ENCODE data around the gene KCND3. TPM values are rescaled to one million over a fixed set of nuclear protein-coding genes. Genes with fewer than 3 reads are reported as not detected.

Gene KCND3
- total RNA-seq, 1 donor from 2014 or later, result 24.7 TPM

- no peak for ATAC-seq
- no peak for DNase-seq (ENCODE audit: low spot score)
Measured at GRCh38 chr1:111961016-111961415, 28.5 kb downstream of the KCND3 start.

- no peak for DNase-seq (ENCODE audit: low spot score)
- ATAC-seq, result peak; percentile 70
Measured at GRCh38 chr1:111959436-111959835, 30.0 kb downstream of the KCND3 start.

GRCh38 chr1:111958851-111959250 is 30.6 kb downstream of the KCND3 start:
- no peak for DNase-seq (ENCODE audit: low spot score)
- no peak for ATAC-seq

GRCh38 chr1:111958075-111958474 is 31.4 kb downstream of the KCND3 start:
- DNase-seq (ENCODE audit: low spot score), result no peak
- no peak for ATAC-seq

GRCh38 chr1:111956155-111956771 is 33.2 kb downstream of the KCND3 start:
- ATAC-seq, result no peak

GRCh38 chr1:111955755-111956154 is 33.7 kb downstream of the KCND3 start:
- ATAC-seq, result no peak
- no peak for DNase-seq (ENCODE audit: low spot score)

More at GRCh38 chr1:111956155-111956771, 33.2 kb downstream of the KCND3 start:
- DNase-seq (ENCODE audit: low spot score), result no peak

- no peak for DNase-seq (ENCODE audit: low spot score)
- ATAC-seq, result peak; percentile 40
Measured at GRCh38 chr1:111953797-111954196, 35.7 kb downstream of the KCND3 start.

- no peak for ATAC-seq
- no peak for DNase-seq (ENCODE audit: low spot score)
Measured at GRCh38 chr1:111952125-111952657, 37.3 kb downstream of the KCND3 start.

- no peak for DNase-seq (ENCODE audit: low spot score)
- ATAC-seq, result peak; percentile 28
Measured at GRCh38 chr1:111948209-111949171, 41.0 kb downstream of the KCND3 start.

- ATAC-seq (no peak), DNase-seq (ENCODE audit: low spot score) (no peak)
Measured at GRCh38 chr1:111943846-111944749, 45.4 kb downstream of the KCND3 start.

- DNase-seq (ENCODE audit: low spot score), result no peak
- ATAC-seq, result no peak
Measured at GRCh38 chr1:111943066-111943465, 46.4 kb downstream of the KCND3 start.

GRCh38 chr1:111938536-111938935 is 50.9 kb downstream of the KCND3 start:
- DNase-seq (ENCODE audit: low spot score) (no peak), ATAC-seq (peak; percentile 35)

GRCh38 chr1:111938123-111938522 is 51.3 kb downstream of the KCND3 start:
- ATAC-seq, result no peak

GRCh38 chr1:111937147-111937725 is 52.2 kb downstream of the KCND3 start:
- no peak for ATAC-seq
- DNase-seq (ENCODE audit: low spot score), result no peak

More at GRCh38 chr1:111938123-111938522, 51.3 kb downstream of the KCND3 start:
- no peak for DNase-seq (ENCODE audit: low spot score)

GRCh38 chr1:111934106-111934852 is 55.2 kb downstream of the KCND3 start:
- DNase-seq (ENCODE audit: low spot score) (no peak), ATAC-seq (no peak)

- DNase-seq (ENCODE audit: low spot score) (no peak), ATAC-seq (no peak)
Measured at GRCh38 chr1:111930356-111930755, 59.1 kb downstream of the KCND3 start.

GRCh38 chr1:111928531-111928930 is 60.9 kb downstream of the KCND3 start:
- DNase-seq (ENCODE audit: low spot score) (no peak), ATAC-seq (no peak)

- no peak for ATAC-seq
- peak; percentile 21 for DNase-seq (ENCODE audit: low spot score)
Measured at GRCh38 chr1:111927652-111928051, 61.8 kb downstream of the KCND3 start.

GRCh38 chr1:111924786-111925185 is 64.7 kb downstream of the KCND3 start:
- DNase-seq (ENCODE audit: low spot score) (no peak), ATAC-seq (peak; percentile 10)

- no peak for ATAC-seq
- no peak for DNase-seq (ENCODE audit: low spot score)
Measured at GRCh38 chr1:111923766-111924165, 65.7 kb downstream of the KCND3 start.

Measured in left lobe of liver (tissue), 2 donors.